CD4-positive, alpha-beta T cell treated with Interleukin-10 for 1 hour (primary cell): ENCODE results near the gene SNX32.

ENCODE experiments used
- DNase-seq: peaks from one replicate; pipeline ENCODE4 v3.0.0-alpha.2; 2020

SNX32 gene

GRCh38 chr11:65869643-65870306 lies 36.0 kb downstream of the SNX32 start:
- DNase-seq, result no peak

- DNase-seq, result no peak
Measured at GRCh38 chr11:65870307-65870658, 36.5 kb downstream of the SNX32 start.

- no peak for DNase-seq
Measured at GRCh38 chr11:65870706-65871681, 37.2 kb downstream of the SNX32 start.

- no peak for DNase-seq
Measured at GRCh38 chr11:65871811-65872548, 38.2 kb downstream of the SNX32 start.

- DNase-seq, result no peak
Measured at GRCh38 chr11:65872586-65873317, 39.0 kb downstream of the SNX32 start, which contains the start of gene EFEMP2. TSS of gene EFEMP2 (minus strand) at chr11:65872800. CDS start at chr11:65872354, 446 bp downstream.

GRCh38 chr11:65873318-65874156 lies 39.8 kb downstream of the SNX32 start:
- DNase-seq, result peak; percentile 98

GRCh38 chr11:65879617-65880016 lies 45.9 kb downstream of the SNX32 start, which contains the start of gene CTSW:
TSS of gene CTSW (plus strand) at chr11:65879837. CDS start at chr11:65879855, 18 bp downstream.
- DNase-seq, result peak; percentile 65

- no peak for DNase-seq
Measured at GRCh38 chr11:65880027-65880426, 46.3 kb downstream of the SNX32 start.

- no peak for DNase-seq
Measured at GRCh38 chr11:65880844-65881421, 47.2 kb downstream of the SNX32 start.

GRCh38 chr11:65882120-65883057 lies 48.6 kb downstream of the SNX32 start:
- DNase-seq, result no peak

GRCh38 chr11:65883058-65883761 lies 49.4 kb downstream of the SNX32 start:
- DNase-seq, result no peak

GRCh38 chr11:65883786-65884715 lies 50.3 kb downstream of the SNX32 start:
- DNase-seq, result no peak

GRCh38 chr11:65884716-65885092 lies 50.9 kb downstream of the SNX32 start:
- peak; percentile 87 for DNase-seq

- no peak for DNase-seq
Measured at GRCh38 chr11:65885231-65885630, 51.5 kb downstream of the SNX32 start.

- no peak for DNase-seq
Measured at GRCh38 chr11:65885808-65886536, 52.2 kb downstream of the SNX32 start.

- no peak for DNase-seq
Measured at GRCh38 chr11:65886826-65887722, 53.3 kb downstream of the SNX32 start.
